BJ (cell line): ENCODE data around the gene FHOD3. TPM values are rescaled to one million over a fixed set of nuclear protein-coding genes. Genes with fewer than 3 reads are reported as not detected.
A peak's percentile ranks its signal among the peaks of the same experiment; 100 is the strongest.

ENCODE experiments used
- CTCF ChIA-PET: fragments of 350-600 bp; formaldehyde crosslinking; extraction: SDS; loops from one replicate; lab custom pipeline; 2021; ENCODE audit warnings: antibody characterized with exemption, inconsistent platforms; lab: Yijun Ruan, JAX
- POLR2A ChIA-PET: fragments of 300-600 bp; sonication (Branson Sonifier 250); formaldehyde crosslinking; extraction: SDS; loops from one replicate; lab custom pipeline; 2021; ENCODE audit warnings: antibody characterized with exemption; lab: Charles Lee
- DNase-seq: peaks from one replicate; pipeline ENCODE4 v3.0.0-alpha.2; 2011; ENCODE audit warnings: low read depth
- H3K27me3 ChIP-seq: 2 replicates; pipeline ENCODE4 v1.6.0; 2011; ENCODE audit warnings: low read length; ENCODE audit not compliant: control insufficient read depth, insufficient read depth
- H3K36me3 ChIP-seq: 2 replicates; pipeline ENCODE4 v1.5.1; 2011; ENCODE audit warnings: low read length; ENCODE audit not compliant: control insufficient read depth, insufficient read depth
- H3K4me3 ChIP-seq: 2 replicates; pipeline ENCODE4 v1.5.1; 2011; ENCODE audit warnings: low read depth, mild to moderate bottlenecking, control low read depth, low read length
- CTCF ChIP-seq: IDR thresholded peaks from 2 replicates; pipeline ENCODE4 v1.5.1; 2011; ENCODE audit warnings: low read depth, mild to moderate bottlenecking, control low read depth, inconsistent platforms, low read length, moderate library complexity; ENCODE audit not compliant: insufficient read depth
- polyA plus RNA-seq: library from polyadenylated mRNA; depleted of rRNA; stranded (reverse); fragments of >200 nt; gene quantifications from 2 replicates; pipeline ENCODE4 v1.2.3, GENCODE V29; 2011

The FHOD3 gene
- polyA plus RNA-seq, 1 experiment: 24.6 TPM

- Histone ChIP-seq H3K4me3 (no peak overlapping the region), H3K27me3 (no peaks in the 10 kb centered on the region; the same call in 1 of the 2 replicates), H3K36me3 (no peaks in the 10 kb centered on the region)
- DNase-seq: no peak
- CTCF ChIA-PET: no interaction called here
- POLR2A ChIA-PET: no interaction called here
- TF ChIP-seq CTCF: no peak
Observed at GRCh38 chr18:36328916-36329315, 31.4 kb downstream of the FHOD3 start.

- Histone ChIP-seq H3K27me3 (no peaks in the 10 kb centered on the region; the same call in 1 of the 2 replicates), H3K4me3 (no peak overlapping the region), H3K36me3 (no peaks in the 10 kb centered on the region)
- DNase-seq: no peak
- ChIA-PET POLR2A (no interaction called here), CTCF (interaction anchor here (1.5 to 1.6 kb wide), 2 partner anchors 16 to 84 kb away, joined by 3 to 4 read pairs; no protein-coding TSS in a partner anchor)
- no peak for TF ChIP-seq CTCF
Observed at GRCh38 chr18:36329684-36330434, 32.3 kb downstream of the FHOD3 start.

GRCh38 chr18:36330435-36331052, 33.0 kb downstream of the FHOD3 start:
- ChIA-PET CTCF (interaction anchor here (1.5 to 1.6 kb wide), 2 partner anchors 15 to 83 kb away, joined by 3 to 4 read pairs; no protein-coding TSS in a partner anchor), POLR2A (no interaction called here)
- no peak for DNase-seq
- no peaks in the 10 kb centered on the region; the same call in 1 of the 2 replicates for H3K27me3 ChIP-seq
- no peak overlapping the region for H3K4me3 ChIP-seq
- TF ChIP-seq CTCF: no peak
- no peaks in the 10 kb centered on the region for H3K36me3 ChIP-seq

DNA sequence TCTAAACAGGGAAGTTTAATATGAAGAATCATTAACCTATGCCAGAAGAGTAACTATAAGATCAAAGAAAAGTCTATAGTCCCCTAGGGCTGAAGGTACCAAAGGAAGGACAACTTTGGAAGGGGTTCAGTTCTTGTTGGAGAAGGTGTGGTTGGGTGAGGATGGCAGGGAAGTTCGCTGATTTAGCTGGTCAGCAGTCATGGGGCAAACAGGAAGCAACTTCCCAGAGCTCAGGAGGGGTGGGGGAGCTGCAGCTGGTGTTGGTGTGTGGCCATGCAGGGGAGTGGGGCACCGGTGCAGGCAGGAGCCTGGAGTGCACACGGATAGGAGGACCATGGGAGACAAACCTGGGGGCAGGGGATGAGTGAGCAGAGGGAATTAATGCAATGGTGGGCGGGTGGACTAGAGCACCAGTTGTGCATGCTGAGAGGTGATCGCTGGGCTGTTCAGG, 34.0 kb downstream of the FHOD3 start:
- no peak for DNase-seq
- ChIA-PET CTCF (interaction anchor here (1.5 kb wide), 1 partner anchor 14 kb away, joined by 3 read pairs; no protein-coding TSS in a partner anchor), POLR2A (no interaction called here)
- no peaks in the 10 kb centered on the region; the same call in 1 of the 2 replicates for H3K27me3 ChIP-seq
- no peak for TF ChIP-seq CTCF
- no peaks in the 10 kb centered on the region for H3K36me3 ChIP-seq
- H3K4me3 ChIP-seq: no peak overlapping the region

- H3K27me3 ChIP-seq: no peaks in the 10 kb centered on the region; the same call in 1 of the 2 replicates
- peak; percentile 53 for DNase-seq
- H3K4me3 ChIP-seq: no peak overlapping the region
- no peak for TF ChIP-seq CTCF
- CTCF ChIA-PET: interaction anchor here (1.1 kb wide), 1 partner anchor 10 kb away, joined by 3 read pairs; no protein-coding TSS in a partner anchor
- H3K36me3 ChIP-seq: no peaks in the 10 kb centered on the region
- POLR2A ChIA-PET: no interaction called here
Observed at GRCh38 chr18:36333414-36333813, 35.9 kb downstream of the FHOD3 start.
